GM12892 (cell line): ENCODE results near the gene RHEBL1.

Source experiments
- DNase-seq: peaks from one replicate; pipeline ENCODE4 v3.0.0; 2011; ENCODE audit not compliant: insufficient read length
- FAIRE-seq: peaks from 2 replicates; lab custom pipeline; 2011; peaks lifted over from hg19 to GRCh38; lab: Jason Lieb, UNC
- POLR2A ChIP-seq: IDR thresholded peaks from 2 replicates; pipeline ENCODE4 v1.6.1; 2011; ENCODE audit warnings: low read depth, low read length, control low read depth
- POLR2AphosphoS5 ChIP-seq: IDR thresholded peaks from 2 replicates; pipeline ENCODE4 v1.6.1; 2011; ENCODE audit warnings: low read depth, low read length, control low read depth
- TAF1 ChIP-seq: IDR thresholded peaks from 2 replicates; pipeline ENCODE4 v1.6.1; 2011; ENCODE audit warnings: low read depth, mild to moderate bottlenecking, control low read depth, low read length, borderline replicate concordance

Gene RHEBL1

DNA sequence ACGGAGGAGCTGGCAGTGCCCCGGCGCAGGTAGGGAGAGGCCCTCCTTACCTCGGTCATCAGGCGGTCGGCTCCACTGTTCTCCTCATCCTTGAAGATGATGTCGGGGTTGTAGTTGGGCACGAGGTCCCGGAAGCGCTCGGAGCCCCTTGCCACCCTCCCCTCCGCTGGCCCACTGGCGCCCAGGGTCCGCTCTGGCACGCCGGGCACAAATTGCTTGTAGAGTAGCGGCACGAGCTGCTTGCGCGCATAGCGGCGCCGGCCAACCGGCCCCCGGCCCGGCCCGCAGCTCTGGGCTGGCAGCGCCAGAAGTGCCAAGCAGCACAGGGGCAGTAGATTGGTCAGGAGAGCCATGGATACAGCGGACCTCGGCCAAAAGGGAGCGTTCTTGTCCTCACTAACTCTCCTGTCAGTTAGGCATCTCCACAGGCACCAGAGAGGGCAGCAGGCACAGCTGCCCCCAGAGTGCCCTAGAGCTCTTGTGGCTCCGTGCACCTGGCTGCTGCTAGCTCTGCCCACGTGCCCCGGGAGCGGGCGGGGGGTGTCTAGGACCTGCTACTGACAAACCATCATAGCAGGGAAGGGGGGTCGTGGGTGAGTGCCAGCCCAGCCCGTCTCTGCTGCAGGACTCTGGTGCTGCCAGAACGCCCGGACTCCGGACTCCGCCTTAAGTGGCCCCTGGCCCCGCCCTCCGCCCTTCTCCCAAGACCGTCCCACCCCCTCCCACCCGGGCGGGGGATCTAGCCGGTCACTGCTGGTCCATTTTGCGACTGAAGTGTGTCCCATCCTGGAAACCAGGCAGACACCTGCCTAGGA, 24.6 kb upstream of the RHEBL1 start, which contains the start of gene DHH:
DHH (minus strand) TSS at position 642 of the 815 bp plus-strand sequence; CDS start at position 353, 289 bp downstream.
- TF ChIP-seq POLR2A: no peak
- TF ChIP-seq TAF1: no peak
- no peak for TF ChIP-seq POLR2AphosphoS5
- DNase-seq (no peak), FAIRE-seq (no peak)

DNA sequence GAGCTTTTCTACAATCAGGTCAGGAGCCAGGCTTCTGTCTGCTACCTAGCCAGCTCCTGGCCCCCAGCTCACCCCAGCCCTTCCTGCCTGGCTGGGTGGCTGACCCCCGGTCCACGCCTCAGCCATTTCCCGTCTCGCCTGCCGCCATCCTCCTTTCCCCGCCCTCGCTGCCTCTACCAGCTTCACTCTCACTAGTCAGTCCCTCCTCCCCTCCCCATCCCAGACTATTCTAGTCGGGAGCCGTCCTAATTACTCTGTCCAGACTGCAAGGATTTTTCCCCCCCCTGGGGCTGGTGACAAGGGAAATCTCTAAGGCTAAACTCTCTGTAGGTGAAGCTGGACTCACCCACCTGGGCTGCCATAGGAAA, 24.0 kb upstream of the RHEBL1 start:
- FAIRE-seq: no peak

DNA sequence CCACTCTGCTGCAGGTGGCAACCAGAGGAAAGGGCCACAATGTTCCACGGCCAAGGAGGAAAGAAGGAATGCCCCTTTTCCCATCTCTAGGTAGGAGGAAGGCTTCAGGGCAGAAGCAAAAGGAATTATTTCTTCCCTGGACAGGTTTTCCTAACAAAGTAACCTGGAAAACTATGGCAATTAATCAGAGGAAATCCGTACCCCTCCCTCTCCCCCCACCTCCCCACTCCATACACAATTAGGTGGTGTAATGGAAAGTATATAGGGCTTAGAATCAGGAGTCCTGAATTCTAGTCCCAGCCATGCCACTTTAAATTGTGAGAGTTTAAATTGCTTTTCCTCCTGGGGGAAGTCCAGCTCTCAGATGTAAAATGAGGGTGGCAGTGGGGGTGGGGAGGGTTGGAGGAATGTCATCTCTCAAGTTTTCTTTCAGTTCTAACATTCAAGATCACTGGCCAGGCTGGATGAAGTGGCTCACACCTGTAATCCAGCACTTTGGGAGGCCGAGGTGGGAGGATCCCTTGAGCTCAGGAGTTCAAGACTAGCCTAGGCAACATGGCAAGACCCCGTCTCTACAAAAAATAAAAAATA, 23.1 kb upstream of the RHEBL1 start:
- no peak for DNase-seq
- TF ChIP-seq TAF1: no peak
- TF ChIP-seq POLR2A: no peak
- no peak for TF ChIP-seq POLR2AphosphoS5
- no peak for FAIRE-seq

More for the DNA sequence above, 24.0 kb upstream of the RHEBL1 start:
- DNase-seq: no peak
- TF ChIP-seq POLR2A (no peak), TAF1 (no peak), POLR2AphosphoS5 (no peak)

DNA sequence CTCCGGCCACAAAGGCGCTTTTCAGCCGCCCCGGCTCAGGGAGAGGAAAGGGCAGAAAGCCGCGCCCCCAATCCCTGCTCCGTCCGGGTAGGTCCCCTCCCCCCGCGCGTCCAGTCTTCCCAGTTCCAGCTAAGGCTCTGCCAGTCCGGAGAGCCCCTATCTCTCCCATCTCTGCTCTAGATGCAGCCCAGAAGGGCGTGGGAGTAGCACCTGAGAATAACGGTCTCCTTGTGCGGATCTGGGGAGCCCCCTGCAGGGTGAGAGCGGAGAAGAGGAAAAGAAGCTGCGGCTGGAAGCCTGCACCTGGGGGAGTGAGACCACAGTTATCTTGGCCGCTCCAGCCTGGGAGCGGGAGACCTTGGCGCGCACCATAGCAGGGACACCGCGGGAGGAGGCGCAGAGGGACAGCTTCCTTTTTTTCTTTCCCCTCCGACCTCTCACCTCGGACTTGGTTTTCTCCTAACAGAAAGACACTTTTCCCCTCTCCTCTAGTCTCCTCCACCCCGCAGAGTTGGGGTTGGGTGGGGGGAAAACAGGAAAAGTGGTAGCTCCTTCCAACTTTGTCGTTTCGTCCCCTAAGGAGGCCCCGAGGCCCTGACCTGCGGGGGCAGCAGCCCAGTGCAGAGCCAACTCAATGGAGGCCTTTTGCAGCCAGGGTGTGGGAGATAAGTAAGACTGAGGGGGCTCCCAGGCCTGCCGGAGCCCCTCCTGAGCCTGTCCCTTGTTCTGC, 22.5 kb upstream of the RHEBL1 start:
- DNase-seq: peak; percentile 74
- FAIRE-seq: no peak
- no peak for TF ChIP-seq TAF1
- no peak for TF ChIP-seq POLR2AphosphoS5
- no peak for TF ChIP-seq POLR2A

DNA sequence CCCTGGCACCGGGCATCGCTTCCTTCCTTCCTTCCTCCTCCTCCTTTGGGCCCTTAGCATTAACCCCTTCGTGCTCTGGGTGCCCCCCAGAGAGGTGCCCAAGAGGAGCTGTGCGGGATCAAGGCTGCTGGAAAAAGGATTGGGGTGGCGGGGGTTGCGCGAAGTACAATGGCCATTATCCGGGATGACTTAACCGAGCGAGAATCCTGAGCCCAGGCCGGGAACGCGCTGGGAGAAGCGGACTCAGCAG, 22.0 kb upstream of the RHEBL1 start:
- no peak for TF ChIP-seq POLR2A
- FAIRE-seq (no peak), DNase-seq (no peak)

DNA sequence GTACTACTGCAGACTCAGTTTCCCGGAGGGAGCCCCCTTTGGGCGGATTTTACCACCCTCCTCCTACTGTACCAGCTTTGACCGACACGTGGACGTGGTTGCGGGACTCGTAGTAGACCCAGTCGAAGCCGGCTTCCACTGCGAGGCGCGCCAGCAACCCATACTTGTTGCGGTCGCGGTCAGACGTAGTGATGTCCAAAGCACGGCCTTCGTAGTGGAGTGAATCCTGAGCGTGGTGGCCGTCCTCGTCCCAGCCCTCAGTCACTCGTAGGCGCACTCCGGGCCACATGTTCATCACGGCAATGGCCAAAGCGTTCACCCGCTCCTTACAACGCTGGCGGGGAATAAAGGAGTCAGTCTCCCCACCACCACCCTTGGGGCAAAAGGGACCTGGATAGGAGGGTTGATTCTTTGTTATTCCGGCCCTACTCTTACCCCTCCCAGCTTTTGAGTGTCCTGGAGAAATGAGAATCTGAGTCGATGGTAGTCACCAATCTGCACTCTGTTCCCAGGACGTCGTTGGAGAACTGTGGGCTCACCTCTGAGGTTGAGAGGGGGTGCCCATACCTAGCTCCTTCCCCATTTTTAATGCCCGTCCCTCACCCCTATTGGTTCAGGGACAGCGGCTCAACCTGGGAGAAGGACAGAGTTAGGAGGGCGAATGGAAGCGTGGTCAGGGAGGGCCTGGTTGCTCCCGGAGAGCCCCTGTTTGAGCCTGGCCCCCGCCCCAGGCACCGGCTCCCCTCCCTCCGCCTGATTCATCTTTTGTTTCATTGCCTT, 21.5 kb upstream of the RHEBL1 start:
- DNase-seq (no peak), FAIRE-seq (no peak)
- no peak for TF ChIP-seq POLR2A
- no peak for TF ChIP-seq TAF1
- TF ChIP-seq POLR2AphosphoS5: no peak

DNA sequence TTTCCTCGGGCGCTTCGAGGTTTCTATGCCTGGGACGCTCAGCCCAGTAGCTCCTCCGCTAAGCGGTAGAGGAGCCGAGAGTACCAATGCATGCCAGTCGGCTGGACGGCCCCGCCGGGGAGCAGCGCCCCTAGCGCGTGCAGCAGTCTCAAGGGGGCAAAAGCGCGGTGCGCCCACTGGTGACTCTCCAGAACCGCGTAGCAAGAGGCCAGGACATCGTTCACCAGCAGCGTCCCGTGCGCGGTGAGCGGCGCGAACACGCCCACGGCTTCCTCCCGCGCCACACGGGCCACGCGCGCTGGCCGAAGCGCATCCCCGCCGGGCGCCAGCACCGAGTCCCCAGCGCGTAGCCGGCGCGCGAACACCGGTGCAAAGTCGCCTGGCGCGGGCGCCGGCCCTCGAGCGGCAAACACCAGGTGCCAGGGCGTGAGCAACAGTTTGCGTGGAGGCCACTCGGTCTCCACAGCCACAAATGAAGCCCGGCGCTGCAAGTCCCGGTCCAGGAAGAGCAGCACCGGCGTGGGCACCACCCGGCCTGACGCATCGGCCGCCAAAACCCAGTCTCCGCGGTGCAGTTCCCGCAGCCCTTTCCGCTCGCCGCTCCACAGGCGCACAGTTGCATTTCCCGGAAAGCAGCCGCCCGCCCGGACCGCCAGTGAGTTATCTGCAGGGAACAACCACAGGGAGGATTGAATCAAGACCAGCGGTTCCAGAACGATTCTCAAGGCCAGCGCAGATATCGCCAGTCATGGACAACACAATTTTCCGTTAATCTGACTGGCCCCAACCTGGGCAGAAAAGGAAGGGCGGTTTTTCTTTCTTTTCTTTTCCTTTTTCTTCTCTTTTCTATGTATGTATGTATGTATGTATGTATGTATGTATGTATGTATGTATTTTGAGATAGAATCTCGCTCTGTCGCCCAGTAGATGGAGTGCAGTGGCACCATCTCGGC, 20.3 kb upstream of the RHEBL1 start:
- FAIRE-seq (no peak), DNase-seq (no peak)
- TF ChIP-seq POLR2A: no peak
- no peak for TF ChIP-seq TAF1
- no peak for TF ChIP-seq POLR2AphosphoS5

DNA sequence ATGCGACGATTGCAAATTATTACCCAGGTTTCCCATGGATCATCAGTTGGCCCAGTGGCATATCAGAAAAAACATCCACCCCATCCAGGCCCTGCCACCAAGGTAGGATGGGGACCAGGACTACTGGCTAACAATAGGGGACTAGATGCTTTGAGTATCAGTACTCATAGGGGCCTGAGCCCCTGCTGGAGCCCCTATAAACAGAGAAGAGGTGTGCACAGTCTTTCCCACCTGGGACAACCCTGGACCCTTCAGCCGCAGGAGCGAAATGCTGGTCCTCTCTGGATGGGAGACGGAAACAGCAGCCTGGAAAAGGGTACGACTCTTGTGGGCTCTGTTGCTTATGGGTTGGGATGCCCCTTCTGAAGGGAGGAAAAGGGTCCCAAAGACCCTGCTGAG, 19.2 kb upstream of the RHEBL1 start:
- DNase-seq (no peak), FAIRE-seq (no peak)
- TF ChIP-seq POLR2A: no peak

DNA sequence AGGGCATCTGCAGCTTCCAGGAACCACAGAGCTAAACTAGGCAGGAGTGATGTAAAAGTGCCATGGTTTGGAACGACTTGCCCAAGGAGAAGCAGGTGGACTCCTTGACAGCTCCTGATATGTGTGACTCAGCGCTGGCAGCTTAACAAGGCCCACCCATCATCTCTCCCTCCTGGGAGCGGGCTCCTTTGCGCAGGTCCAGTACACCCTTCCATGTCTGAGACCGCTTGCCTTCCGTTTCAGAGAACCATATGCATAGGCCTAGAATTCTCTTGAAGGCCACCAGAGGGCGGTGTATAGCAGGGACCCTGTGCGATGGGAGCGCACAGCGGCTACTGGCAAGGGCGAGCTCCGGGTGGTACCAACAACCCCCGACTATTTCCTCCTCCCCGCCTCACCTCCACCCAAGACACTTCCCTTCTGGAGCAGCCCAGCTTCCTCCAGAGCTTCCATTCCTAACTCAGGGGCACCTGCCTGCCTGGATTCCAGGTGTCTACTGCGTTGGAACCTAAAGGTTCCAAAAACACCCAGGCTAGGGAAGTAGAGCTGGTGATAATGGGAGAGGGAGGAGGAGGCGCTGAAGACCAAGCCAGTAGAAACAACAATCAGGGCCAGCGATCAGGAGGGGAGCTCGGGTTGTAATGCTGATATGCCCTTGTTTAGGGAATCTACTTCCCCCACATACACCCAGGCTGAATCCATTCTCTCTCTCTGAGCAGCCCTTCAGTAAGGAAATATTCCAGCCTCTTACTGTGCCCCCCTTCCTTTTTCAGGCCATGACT, 18.6 kb upstream of the RHEBL1 start:
- FAIRE-seq (peak; percentile 92), DNase-seq (peak; percentile 70)
- TF ChIP-seq TAF1 (no peak), POLR2A (no peak), POLR2AphosphoS5 (no peak)

DNA sequence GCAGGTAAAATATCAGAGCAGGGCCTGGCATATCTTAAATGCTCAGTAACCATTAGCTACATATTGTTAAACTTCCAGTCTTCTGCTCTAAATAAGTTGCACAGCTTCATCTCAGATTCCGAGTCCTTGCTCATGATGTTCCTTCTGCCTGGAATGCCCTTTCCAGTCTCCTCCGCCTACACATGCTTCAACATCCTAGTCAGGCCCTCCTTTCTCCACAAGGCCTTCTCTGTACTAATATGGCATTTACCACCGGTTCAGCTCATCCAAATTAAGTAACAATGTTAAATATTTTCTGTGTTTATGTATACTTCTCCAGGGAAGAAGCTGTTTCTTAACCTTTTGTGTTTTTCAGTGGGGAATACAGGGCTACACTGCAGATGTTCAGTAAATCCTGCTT, 16.3 kb upstream of the RHEBL1 start:
- TF ChIP-seq POLR2AphosphoS5 (no peak), TAF1 (no peak), POLR2A (no peak)
- FAIRE-seq (no peak), DNase-seq (no peak)
